ENCODE data around the gene SEC24C. TPM values are rescaled to one million over a fixed set of nuclear protein-coding genes. Genes with fewer than 3 reads are reported as not detected.
"Not testable (repeated sequence)": the region's sequence is repeated elsewhere in the genome, so short reads cannot be mapped to it uniquely, and the experiment has no call there.

Gene SEC24C
- total RNA-seq, 1 experiment from 2014 or later = 113 TPM

DNA sequence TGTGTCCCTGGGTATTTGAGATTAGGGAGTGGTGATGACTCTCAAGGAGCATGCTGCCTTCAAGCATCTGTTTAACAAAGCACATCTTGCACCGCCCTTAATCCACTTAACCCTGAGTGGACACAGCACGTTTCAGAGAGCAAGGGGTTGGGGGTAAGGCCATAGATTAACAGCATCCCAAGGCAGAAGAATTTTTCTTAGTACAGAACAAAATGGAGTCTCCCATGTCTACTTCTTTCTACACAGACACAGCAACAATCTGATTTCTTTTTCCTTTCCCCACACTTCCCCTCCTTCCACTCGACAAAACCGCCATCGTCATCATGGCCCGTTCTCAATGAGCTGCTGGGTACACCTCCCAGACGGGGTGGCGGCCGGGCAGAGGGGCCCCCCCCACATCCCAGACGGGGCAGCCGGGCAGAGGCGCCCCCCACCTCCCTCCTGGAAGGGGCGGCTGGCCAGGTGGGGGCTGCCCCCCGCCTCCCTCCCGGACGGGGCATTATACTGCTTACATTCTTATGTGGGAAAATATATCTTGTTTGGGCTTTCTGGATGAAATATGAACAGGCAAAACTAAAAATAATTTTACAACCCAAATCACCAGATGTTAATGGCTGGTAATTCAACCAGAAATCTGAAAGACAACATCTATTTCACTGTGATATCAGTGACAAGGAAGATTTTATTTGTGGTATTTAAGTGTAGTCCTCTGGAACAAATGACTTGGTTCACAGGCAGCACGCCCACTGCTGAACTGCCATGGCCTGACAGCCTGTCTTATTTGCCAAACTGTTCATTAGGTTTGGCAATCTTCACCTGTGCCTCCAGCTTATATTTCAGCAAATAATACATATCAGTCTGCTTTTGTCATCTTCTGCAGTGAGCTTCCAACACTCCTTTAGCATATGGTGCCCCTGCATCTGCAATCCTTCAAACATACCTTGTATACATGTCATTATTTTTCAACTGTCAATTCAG is 28.7 kb upstream of the SEC24C start:
- in situ Hi-C loops (cut with HindIII; ENCODE audit: low pct_unique_long_range_greater_than_20kb, low sequenced_read_pairs); H3K27me3 ChIP-seq (ENCODE audit: control insufficient read depth, insufficient read depth, low read length); H3K9me3 ChIP-seq (ENCODE audit: control insufficient read depth, insufficient read depth, low read depth, low read length); ATAC-seq; CTCF ChIA-PET; DNase-seq (ENCODE audit: low read depth, low spot score); H3K27ac ChIP-seq (ENCODE audit: low read length); H3K4me1 ChIP-seq (ENCODE audit: control insufficient read depth, insufficient read depth, low read length); BruUV-seq (replicated peaks); H3K4me3 ChIP-seq (ENCODE audit: low read depth in 2 of 2, low read length in 2 of 2); intact Hi-C loops (cut with micrococcal nuclease; ENCODE audit: unreplicated experiment); POLR2A ChIA-PET: not testable (repeated sequence)
- peaks cover 36% of the 10 kb centered on the region for H3K36me3 ChIP-seq (ENCODE audit: control insufficient read depth, insufficient read depth, low read length)

DNA sequence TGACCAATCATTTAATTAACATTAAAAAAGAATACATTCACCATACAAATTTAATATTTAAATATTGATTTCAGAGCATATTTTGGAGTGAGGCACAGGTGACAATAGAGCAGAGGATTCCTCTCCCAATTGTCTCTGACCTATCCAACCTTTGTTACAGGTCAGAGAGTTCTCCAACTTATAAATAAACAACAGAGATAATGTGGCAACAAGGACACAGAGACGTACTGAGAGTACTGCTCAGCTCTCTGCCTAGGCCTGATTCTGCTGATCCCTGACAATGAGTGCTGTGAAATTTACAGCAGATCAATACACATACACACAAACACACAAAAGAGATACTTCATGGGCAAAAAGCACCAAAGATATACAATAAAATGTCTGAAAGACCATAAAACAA is 27.9 kb upstream of the SEC24C start:
- no peaks in the 10 kb centered on the region for H3K27me3 ChIP-seq (ENCODE audit: control insufficient read depth, insufficient read depth, low read length)
- ATAC-seq (no peak), DNase-seq (ENCODE audit: low read depth, low spot score) (no peak)
- no peak overlapping the region for H3K4me3 ChIP-seq (ENCODE audit: low read depth in 2 of 2, low read length in 2 of 2)
- intact Hi-C loops (cut with micrococcal nuclease; ENCODE audit: unreplicated experiment) = no loop called here
- H3K27ac ChIP-seq (ENCODE audit: low read length) = no peak overlapping the region
- CTCF ChIA-PET = no interaction called here
- POLR2A ChIA-PET = no interaction called here
- H3K36me3 ChIP-seq (ENCODE audit: control insufficient read depth, insufficient read depth, low read length) = peaks cover 38% of the 10 kb centered on the region
- no peaks in the 10 kb centered on the region for H3K4me1 ChIP-seq (ENCODE audit: control insufficient read depth, insufficient read depth, low read length)
- in situ Hi-C loops (cut with HindIII; ENCODE audit: low pct_unique_long_range_greater_than_20kb, low sequenced_read_pairs) = no loop called here
- no peaks in the 10 kb centered on the region for H3K9me3 ChIP-seq (ENCODE audit: control insufficient read depth, insufficient read depth, low read depth, low read length)
- TF ChIP-seq, protein P1, sequence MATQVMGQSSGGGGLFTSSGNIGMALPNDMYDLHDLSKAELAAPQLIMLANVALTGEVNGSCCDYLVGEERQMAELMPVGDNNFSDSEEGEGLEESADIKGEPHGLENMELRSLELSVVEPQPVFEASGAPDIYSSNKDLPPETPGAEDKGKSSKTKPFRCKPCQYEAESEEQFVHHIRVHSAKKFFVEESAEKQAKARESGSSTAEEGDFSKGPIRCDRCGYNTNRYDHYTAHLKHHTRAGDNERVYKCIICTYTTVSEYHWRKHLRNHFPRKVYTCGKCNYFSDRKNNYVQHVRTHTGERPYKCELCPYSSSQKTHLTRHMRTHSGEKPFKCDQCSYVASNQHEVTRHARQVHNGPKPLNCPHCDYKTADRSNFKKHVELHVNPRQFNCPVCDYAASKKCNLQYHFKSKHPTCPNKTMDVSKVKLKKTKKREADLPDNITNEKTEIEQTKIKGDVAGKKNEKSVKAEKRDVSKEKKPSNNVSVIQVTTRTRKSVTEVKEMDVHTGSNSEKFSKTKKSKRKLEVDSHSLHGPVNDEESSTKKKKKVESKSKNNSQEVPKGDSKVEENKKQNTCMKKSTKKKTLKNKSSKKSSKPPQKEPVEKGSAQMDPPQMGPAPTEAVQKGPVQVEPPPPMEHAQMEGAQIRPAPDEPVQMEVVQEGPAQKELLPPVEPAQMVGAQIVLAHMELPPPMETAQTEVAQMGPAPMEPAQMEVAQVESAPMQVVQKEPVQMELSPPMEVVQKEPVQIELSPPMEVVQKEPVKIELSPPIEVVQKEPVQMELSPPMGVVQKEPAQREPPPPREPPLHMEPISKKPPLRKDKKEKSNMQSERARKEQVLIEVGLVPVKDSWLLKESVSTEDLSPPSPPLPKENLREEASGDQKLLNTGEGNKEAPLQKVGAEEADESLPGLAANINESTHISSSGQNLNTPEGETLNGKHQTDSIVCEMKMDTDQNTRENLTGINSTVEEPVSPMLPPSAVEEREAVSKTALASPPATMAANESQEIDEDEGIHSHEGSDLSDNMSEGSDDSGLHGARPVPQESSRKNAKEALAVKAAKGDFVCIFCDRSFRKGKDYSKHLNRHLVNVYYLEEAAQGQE (IDR thresholded peaks at IDR 0.05; ENCODE audit: insufficient read depth in 1 of 2, low read depth in 2 of 2, low read length in 1 of 2) = no peak
- TF ChIP-seq POLR2AphosphoS5 (IDR thresholded peaks at IDR 0.05; ENCODE audit: low read depth, low read length) (no peak), TCF7L2 (IDR thresholded peaks at IDR 0.05; ENCODE audit: low read depth, low read length) (no peak), SIN3A (IDR thresholded peaks at IDR 0.05; ENCODE audit: borderline replicate concordance, insufficient read depth, low read depth, low read length) (no peak)
- TF ChIP-seq, protein P2, sequence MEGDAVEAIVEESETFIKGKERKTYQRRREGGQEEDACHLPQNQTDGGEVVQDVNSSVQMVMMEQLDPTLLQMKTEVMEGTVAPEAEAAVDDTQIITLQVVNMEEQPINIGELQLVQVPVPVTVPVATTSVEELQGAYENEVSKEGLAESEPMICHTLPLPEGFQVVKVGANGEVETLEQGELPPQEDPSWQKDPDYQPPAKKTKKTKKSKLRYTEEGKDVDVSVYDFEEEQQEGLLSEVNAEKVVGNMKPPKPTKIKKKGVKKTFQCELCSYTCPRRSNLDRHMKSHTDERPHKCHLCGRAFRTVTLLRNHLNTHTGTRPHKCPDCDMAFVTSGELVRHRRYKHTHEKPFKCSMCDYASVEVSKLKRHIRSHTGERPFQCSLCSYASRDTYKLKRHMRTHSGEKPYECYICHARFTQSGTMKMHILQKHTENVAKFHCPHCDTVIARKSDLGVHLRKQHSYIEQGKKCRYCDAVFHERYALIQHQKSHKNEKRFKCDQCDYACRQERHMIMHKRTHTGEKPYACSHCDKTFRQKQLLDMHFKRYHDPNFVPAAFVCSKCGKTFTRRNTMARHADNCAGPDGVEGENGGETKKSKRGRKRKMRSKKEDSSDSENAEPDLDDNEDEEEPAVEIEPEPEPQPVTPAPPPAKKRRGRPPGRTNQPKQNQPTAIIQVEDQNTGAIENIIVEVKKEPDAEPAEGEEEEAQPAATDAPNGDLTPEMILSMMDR (IDR thresholded peaks at IDR 0.05) = no peak
- no TSS peak for BruUV-seq (replicated peaks)

DNA sequence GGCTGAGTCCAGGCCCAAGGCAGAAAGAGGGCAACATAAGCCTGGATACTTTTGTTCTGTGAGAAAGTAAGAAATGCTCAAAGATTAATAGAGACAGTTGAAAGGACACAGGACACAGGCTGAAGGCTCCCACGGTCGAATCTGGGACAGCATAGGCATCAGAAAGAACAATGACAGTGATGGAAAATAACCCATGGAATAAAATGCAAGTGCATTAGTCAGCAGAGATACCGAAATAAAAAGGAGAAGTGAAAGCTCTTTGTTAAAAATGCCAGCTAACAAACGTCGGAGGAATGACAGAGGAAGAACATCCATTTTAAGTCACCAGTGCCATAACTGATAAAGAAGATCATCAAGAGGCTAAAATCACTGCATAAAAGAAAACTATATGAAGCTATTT is 26.6 kb upstream of the SEC24C start:
- in situ Hi-C loops (cut with HindIII; ENCODE audit: low pct_unique_long_range_greater_than_20kb, low sequenced_read_pairs) (no loop called here), intact Hi-C loops (cut with micrococcal nuclease; ENCODE audit: unreplicated experiment) (no loop called here)
- Histone ChIP-seq H3K4me1 (ENCODE audit: control insufficient read depth, insufficient read depth, low read length) (no peaks in the 10 kb centered on the region), H3K9me3 (ENCODE audit: control insufficient read depth, insufficient read depth, low read depth, low read length) (no peaks in the 10 kb centered on the region), H3K36me3 (ENCODE audit: control insufficient read depth, insufficient read depth, low read length) (peaks cover 40% of the 10 kb centered on the region), H3K4me3 (ENCODE audit: low read depth in 2 of 2, low read length in 2 of 2) (no peak overlapping the region), H3K27ac (ENCODE audit: low read length) (no peak overlapping the region), H3K27me3 (ENCODE audit: control insufficient read depth, insufficient read depth, low read length) (no peaks in the 10 kb centered on the region)
- no peak for DNase-seq (ENCODE audit: low read depth, low spot score)
- TF ChIP-seq, protein P1 (IDR thresholded peaks at IDR 0.05; ENCODE audit: insufficient read depth in 1 of 2, low read depth in 2 of 2, low read length in 1 of 2) = no peak
- TF ChIP-seq, protein P2 (IDR thresholded peaks at IDR 0.05) = no peak
- TF ChIP-seq TCF7L2 (IDR thresholded peaks at IDR 0.05; ENCODE audit: low read depth, low read length) (no peak), POLR2AphosphoS5 (IDR thresholded peaks at IDR 0.05; ENCODE audit: low read depth, low read length) (no peak), SIN3A (IDR thresholded peaks at IDR 0.05; ENCODE audit: borderline replicate concordance, insufficient read depth, low read depth, low read length) (no peak)
- ChIA-PET POLR2A (no interaction called here), CTCF (no interaction called here)
- no peak for ATAC-seq
- no TSS peak for BruUV-seq (replicated peaks)

Data from Panc1 (cell line).